ENCODE measurements around the gene SYT14.
"Not testable (repeated sequence)": the region's sequence is repeated elsewhere in the genome, so short reads cannot be mapped to it uniquely, and the experiment has no call there.

The SYT14 gene

DNA sequence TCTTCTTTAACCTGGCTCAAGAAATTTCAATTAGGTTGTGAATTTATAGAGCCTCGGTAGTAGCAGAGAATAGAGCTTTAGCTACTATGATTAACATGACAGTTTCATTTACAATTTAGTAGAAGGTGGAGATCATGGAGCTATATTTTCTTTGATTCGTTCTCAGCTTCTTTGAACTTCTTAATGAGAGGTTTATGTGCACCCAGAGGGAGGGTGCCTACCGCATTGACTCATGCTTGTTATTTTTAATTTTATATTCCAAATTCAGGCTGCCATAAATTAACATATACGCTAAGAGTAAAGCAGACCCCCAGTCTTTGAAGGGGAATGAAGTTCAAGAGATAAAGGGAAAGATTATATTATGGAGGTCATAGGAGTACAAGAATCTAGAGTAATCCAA lies 24.4 kb downstream of the SYT14 start:
- DNase-seq (ENCODE audit: low read depth in 2 of 2) = no peak
- TF ChIP-seq CTCF (IDR thresholded peaks at IDR 0.05; ENCODE audit: low read depth, low read length) = no peak
- no peak overlapping the region for H3K4me3 ChIP-seq (replicated peaks in 1 of 2; ENCODE audit: low read depth in 2 of 2, low read length in 2 of 2)

DNA sequence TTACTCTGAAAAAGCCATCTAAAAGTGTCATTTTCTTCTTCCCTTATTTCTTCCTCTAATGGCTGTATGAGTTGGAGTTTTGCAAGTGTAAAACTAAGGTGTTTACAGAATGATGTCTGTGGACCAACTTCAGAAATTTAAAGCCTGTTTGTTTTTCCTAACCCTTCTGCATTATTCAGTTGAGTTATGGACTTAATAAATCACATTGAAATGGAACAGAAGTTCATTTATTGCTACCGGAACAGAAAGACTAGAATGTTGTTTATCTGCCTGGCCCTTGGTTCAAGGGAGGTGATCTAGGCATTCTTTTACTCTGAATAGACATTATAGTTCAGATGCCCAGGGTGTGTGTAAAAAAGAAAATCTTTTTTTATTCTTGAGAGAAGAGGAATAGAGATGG lies 24.8 kb downstream of the SYT14 start:
- no peak for TF ChIP-seq CTCF (IDR thresholded peaks at IDR 0.05; ENCODE audit: low read depth, low read length)
- H3K4me3 ChIP-seq (replicated peaks in 1 of 2; ENCODE audit: low read depth in 2 of 2, low read length in 2 of 2) = no peak overlapping the region
- no peak for DNase-seq (ENCODE audit: low read depth in 2 of 2)

GRCh38 chr1:209965996-209966395 lies 28.0 kb downstream of the SYT14 start:
- H3K4me3 ChIP-seq (replicated peaks in 1 of 2; ENCODE audit: low read depth in 2 of 2, low read length in 2 of 2) = no peak overlapping the region
- no peak for TF ChIP-seq CTCF (IDR thresholded peaks at IDR 0.05; ENCODE audit: low read depth, low read length)
- DNase-seq (ENCODE audit: low read depth in 2 of 2) = no peak

- DNase-seq (ENCODE audit: low read depth in 2 of 2) = not testable (repeated sequence)
Measured at GRCh38 chr1:209978721-209979120, 40.7 kb downstream of the SYT14 start.

DNA sequence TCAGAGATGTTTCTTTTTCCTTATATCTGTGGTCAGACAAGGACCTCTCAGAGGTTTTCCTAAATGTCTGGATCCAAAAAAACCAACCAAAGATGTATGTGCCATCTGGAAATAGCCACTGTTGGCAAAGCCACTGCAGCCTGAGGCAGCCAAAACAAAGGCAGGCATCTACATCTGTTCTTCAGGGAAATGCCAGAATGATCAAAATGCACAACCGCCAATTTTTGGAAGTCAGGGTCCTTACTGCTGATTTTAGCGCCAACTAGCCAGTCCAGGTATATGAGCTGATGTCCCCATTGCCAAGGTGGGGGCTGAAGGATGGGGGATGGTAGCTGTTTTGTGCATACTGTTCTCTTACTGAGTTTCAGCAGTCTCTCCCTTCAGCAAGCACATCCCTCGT lies 45.9 kb downstream of the SYT14 start:
- H3K4me3 ChIP-seq (replicated peaks in 1 of 2; ENCODE audit: low read depth in 2 of 2, low read length in 2 of 2) = no peak overlapping the region
- no peak for DNase-seq (ENCODE audit: low read depth in 2 of 2)
- no peak for TF ChIP-seq CTCF (IDR thresholded peaks at IDR 0.05; ENCODE audit: low read depth, low read length)

More at GRCh38 chr1:209978721-209979120, 40.7 kb downstream of the SYT14 start:
- H3K4me3 ChIP-seq (replicated peaks in 1 of 2; ENCODE audit: low read depth in 2 of 2, low read length in 2 of 2) = not testable (repeated sequence)

GRCh38 chr1:209985002-209985401 lies 47.0 kb downstream of the SYT14 start:
- no peak for TF ChIP-seq CTCF (IDR thresholded peaks at IDR 0.05; ENCODE audit: low read depth, low read length)
- no peak for DNase-seq (ENCODE audit: low read depth in 2 of 2)

GRCh38 chr1:209988706-209989105 lies 50.7 kb downstream of the SYT14 start:
- DNase-seq (ENCODE audit: low read depth in 2 of 2) = peak in 1 of 2 donors; percentile 54
- no peak overlapping the region for H3K4me3 ChIP-seq (replicated peaks in 1 of 2; ENCODE audit: low read depth in 2 of 2, low read length in 2 of 2)
- no peak for TF ChIP-seq CTCF (IDR thresholded peaks at IDR 0.05; ENCODE audit: low read depth, low read length)

More at GRCh38 chr1:209985002-209985401, 47.0 kb downstream of the SYT14 start:
- H3K4me3 ChIP-seq (replicated peaks in 1 of 2; ENCODE audit: low read depth in 2 of 2, low read length in 2 of 2) = no peak overlapping the region
